Jurkat, Clone E6-1 (cell line): Measurements from ENCODE around the gene PRDM2.

Source experiments
- DNase-seq: peaks from one replicate; pipeline ENCODE4 v3.0.0-alpha.2; 2011; ENCODE audit warnings: low read depth, low spot score
- H3K4me3 ChIP-seq: 2 replicates; pipeline ENCODE4 v1.5.1; 2011; ENCODE audit warnings: mild to moderate bottlenecking, low read length, control low read depth, moderate library complexity

PRDM2 gene

DNA sequence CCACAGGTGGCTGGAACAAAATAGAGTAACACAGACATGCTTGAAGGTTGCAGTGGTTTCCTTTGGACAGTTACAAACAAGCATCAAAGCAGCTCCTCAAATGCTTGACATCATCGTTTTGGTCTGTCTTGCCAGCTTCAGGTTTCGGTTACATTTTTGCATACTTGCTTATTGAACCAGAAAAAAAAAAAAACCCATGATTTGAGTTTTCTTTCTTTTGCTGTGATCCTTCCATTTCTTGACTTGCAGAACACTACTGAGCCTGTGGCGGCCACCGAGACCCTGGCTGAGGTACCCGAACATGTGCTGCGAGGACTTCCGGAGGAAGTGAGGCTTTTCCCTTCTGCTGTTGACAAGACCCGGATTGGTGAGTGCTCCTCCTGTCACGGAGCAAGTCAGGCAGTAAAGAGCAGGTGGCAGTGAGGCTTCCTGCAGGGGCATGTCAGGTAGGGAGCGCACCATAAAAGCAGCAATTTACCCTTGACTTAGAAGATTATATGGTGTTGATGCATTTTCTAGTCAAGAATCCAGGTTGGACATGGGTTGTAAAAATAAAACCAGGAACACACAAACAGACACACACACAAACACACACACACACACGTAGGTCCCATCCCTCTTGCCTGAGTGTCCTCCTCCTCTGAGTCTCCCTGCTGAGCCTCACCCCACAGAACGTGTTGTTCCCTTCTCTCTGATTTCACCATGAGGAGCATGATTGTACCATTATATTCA is 30.9 kb downstream of the PRDM2 start:
- DNase-seq, result peak; percentile 90
- peak overlapping the region; percentile 37 for H3K4me3 ChIP-seq

DNA sequence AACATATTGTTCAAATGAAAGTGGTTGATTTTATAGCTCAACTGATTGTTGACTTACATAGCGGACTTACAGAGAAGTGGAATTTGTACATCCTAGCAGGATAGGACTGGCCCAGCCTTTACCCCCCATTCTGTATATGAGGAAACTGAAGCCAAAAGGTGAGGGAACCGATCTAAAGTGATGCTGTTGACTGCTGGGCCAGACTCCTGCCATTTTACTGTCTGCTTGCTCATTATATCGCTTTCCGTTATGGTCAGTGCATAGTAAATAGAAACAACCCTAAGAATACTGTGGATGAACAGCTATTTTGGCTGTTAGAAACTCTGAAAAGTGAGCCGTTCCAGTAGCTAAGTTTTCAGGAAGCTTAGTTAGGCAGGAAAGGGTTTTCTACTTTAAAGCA is 31.9 kb downstream of the PRDM2 start:
- no peak for DNase-seq
- H3K4me3 ChIP-seq, result no peak overlapping the region

DNA sequence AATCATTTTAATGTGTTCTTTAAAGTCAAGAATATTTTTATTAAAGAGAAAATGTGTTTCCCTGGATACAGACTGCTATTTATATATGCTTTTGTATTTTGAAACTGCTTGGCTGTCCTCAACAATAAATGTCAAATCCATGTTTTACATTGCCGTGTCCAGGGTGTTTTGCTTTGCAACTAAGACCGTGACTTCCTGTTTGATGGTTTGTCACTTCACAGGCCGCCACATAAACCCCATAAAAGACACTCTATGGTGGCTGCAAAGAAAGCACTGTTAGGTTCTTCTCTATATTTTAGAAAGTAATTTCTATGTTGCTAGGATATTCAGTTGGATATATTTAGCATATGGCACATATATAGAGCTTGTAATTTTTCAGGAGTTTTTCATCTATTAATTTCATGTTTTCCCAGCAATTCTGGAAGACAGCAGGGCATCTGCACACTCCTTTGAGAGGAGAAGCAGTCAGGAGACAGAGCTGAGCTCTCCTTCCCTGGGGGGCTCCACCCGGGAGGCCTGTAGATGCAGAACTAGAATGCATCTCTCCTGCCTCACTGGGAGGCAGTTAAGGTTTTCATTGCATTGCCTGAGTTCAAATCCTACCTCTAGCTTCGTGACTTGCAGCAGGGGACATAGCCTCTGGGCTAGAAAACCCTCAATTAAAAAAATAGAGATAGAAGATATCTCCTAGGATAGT is 33.1 kb downstream of the PRDM2 start:
- DNase-seq, result peak; percentile 70
- H3K4me3 ChIP-seq, result no peak overlapping the region

DNA sequence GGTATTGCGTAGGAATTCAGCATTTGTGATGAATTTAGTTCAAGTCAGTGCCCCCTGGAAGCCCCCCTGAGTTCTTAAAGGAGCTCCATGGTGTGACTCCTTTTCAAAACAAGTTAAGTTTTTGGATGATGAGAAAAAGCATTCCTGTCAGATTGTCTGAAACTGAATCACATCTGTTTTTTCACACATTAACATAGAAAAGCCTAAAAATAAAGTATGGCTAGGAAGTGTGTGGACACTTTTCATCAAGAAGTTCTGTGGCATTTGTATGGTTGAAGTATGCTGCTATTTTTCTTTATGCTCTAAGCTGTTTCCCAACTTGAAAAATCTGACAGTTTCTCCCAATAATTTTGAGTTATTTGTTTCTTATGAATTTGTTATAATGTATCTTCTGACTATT is 33.7 kb downstream of the PRDM2 start:
- H3K4me3 ChIP-seq, result no peak overlapping the region
- no peak for DNase-seq

DNA sequence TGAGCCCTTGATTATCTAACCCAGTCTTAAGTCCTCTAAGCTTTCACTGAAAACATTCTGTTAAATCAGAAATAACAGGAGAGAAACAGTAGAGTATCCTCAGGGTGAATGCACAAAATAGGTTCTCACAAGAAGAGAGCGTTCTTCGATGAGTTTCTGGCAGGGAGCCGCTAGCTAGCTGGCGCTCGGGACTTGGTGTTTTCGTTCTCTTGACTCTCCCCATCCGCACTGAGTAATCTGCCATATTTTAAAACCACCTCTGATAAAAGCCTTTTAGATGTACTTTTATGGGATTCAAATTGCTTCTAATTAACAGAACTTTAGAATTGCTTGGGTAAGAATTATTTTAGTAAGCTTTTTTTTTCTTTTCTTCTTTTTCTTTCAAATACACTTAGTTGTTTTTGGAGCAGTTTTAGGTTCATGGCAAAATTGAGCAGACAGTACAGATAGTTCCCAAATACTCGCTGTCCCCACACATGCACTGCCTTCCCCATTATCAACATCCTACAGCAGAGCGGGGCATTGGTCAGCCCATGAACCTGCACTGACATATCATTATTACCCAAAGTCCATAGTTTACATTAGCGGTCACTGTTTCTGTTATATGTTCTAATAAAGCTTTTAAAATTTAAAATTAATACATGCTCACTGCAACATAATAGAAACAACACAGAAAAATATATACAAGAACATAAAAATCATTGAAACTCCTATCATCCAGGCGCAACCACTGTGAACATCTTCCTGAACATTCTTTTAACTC is 35.4 kb downstream of the PRDM2 start:
- no peak for DNase-seq
- H3K4me3 ChIP-seq, result no peak overlapping the region

DNA sequence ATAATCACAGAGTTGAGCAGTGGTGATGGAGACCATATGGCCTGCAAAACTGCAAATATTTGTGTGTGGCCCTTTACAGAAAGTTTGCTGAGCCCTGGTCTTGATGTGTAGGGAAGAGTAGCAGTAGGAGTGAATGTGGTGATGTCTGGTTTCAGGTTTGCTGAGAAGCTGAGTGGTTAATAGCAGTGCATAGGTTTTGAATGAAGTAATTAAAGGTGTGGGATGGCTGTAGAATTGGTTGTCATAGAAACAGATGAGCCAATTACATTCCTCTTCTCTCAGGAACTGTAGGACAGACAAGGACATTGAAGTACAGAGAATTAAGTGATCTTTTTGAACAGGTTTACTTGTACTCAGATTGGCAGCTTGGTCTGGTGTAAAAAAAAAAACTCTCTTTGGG is 37.4 kb downstream of the PRDM2 start:
- DNase-seq, result no peak
- H3K4me3 ChIP-seq, result no peak overlapping the region

DNA sequence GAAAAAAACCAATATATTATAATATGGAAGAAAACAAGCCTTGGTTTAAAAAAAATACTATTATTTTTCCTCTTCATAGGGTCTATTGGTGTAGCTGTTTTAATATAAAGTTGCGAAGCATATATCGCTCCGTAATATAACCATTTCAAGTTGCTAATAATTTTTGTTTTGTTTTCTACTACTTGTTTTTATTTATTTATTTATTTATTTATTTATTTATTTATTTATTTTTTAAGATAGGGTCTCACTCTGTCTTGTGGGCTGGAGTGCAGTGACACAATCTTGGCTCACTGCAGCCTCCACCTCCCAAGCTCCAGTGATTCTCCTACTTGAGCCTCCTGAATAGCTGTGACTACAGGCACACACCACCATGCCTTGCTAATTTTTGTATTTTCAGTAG is 46.4 kb downstream of the PRDM2 start:
- no peak overlapping the region for H3K4me3 ChIP-seq
- DNase-seq, result no peak

DNA sequence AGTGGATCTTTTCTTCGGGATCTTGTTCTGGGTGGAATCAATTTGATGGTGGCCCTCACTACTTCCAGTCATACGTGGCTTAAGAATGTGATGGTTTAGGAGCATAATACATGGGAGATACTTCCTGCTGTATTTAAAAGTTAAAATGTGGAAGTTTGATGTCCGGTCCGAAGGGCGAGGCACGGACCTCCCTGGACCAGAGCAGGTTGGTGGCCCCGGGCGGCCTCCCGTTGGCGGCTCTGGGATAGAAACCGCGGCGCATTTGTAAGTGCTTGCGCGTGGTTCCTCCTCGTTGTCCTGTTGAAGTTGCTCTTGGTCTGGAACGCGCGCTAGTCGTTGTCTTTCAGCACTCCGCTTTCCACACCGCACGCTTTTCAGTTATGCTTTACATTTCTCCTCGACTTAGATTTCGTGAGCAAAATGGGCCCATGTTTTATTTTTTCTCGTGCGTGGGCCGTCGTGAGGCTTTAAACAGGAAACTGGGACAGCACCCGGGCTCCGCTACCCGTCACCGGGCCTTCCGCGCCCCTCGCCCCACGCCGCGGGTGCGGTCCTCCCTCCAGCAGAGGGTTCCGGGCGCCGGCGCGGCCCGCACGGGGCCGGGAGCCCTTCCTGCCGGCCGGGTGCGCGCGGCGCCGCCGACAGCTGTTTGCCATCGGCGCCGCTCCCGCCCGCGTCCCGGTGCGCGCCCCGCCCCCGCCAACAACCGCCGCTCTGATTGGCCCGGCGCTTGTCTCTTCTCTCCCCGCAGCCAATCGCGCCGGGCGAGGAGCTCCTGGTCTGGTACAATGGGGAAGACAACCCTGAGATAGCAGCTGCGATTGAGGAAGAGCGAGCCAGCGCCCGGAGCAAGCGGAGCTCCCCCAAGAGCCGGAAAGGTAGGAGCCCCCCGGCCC is 48.9 kb downstream of the PRDM2 start:
- DNase-seq, result peak; percentile 92
- peak overlapping the region; percentile 73 for H3K4me3 ChIP-seq

DNA sequence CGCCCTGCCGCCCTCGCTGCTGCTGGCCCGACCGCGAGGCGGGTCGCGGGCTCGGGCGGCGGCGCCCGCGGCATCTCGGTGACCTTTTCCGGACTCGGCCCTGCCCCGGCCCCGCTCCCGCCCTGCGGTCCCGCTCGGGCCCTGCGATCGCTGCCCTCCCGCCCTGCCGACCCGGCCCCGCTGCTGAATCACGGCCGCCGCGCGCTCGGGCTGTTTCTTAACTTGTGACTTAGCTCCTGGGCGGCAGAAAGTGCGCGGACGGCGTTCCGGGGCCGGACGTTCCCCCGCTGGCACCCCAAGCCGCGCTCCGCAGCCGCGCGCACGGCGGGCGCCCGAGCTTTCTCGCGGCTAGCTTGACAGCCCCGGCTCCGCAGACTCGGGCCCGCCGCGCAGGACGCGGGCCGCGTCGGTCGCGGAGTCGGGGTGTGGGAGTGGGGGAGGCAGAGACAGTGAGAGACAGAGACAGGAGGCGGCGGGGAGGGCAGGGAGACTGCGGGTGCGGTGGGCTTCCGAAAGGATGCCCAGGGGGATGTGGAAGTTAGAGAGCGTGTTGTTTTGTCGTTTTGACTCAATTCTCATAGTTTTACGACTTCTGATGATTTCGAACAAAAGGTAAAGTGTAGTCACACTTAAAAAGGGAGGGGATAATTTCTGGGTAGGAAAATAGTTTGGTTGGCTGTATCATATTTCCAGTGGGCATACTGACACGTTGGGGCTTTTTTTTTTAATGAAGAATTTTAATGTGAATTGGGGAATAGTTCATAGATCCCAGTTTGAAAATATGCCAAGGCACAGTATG is 49.8 kb downstream of the PRDM2 start:
- DNase-seq, result no peak
- peak overlapping the region; percentile 73 for H3K4me3 ChIP-seq

DNA sequence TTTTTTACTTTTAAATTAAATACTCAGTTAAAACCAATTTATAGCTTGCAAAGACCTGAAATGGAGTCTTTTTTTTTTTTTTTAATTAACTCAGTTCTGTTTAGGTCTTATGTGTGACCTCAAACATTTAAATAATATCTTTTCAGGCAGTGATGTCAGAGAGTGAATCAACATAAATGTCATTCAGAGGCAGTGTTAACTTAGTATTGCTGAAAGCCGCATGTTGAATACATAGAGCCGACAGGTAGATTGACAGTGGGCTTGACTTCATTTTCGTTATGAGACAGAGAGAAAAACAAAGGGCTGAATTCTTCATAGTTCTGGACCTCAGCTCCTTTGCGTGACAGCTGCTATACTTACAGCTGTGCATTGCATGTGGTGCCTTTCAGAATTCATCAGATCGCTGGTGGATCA is 51.5 kb downstream of the PRDM2 start:
- DNase-seq, result no peak
- H3K4me3 ChIP-seq, result no peak overlapping the region

DNA sequence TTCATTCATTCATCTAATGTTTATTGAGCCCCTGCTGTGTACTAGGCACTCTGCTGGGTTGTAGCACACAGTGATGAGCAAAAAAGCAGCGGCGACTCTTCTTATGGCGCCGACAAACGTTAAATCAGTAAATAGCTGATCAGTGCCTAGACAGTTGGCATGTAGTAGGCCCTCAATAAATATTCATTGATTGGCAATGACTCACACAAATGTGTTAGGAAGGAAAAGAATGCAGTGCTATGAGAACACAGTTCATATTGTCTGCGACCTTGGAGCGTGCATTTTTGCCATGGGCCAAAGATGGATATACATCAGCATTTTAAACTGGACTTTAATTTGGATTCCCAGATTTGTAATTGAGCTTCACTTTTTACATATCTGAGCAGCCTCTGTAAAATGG is 52.0 kb downstream of the PRDM2 start:
- DNase-seq, result no peak
- no peak overlapping the region for H3K4me3 ChIP-seq

DNA sequence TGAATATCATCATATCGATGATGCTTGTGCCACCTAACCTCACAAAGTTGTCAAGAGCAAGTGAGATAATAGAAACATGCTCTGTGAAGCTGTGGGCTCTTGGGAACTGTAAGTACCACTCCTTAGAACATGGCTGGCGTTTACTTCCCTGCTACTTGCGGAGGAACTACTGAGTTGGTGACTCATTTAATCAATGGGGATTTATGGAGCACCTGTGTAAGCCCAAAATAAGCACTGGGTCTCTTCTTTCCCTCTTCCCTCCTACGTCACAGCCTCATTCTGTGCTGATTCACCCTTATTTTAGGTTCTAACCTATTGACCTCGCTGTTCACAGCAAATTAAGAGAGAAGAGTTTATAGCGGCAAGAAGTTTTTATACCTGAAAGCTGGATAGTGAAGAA is 52.9 kb downstream of the PRDM2 start:
- no peak overlapping the region for H3K4me3 ChIP-seq
- DNase-seq, result no peak

DNA sequence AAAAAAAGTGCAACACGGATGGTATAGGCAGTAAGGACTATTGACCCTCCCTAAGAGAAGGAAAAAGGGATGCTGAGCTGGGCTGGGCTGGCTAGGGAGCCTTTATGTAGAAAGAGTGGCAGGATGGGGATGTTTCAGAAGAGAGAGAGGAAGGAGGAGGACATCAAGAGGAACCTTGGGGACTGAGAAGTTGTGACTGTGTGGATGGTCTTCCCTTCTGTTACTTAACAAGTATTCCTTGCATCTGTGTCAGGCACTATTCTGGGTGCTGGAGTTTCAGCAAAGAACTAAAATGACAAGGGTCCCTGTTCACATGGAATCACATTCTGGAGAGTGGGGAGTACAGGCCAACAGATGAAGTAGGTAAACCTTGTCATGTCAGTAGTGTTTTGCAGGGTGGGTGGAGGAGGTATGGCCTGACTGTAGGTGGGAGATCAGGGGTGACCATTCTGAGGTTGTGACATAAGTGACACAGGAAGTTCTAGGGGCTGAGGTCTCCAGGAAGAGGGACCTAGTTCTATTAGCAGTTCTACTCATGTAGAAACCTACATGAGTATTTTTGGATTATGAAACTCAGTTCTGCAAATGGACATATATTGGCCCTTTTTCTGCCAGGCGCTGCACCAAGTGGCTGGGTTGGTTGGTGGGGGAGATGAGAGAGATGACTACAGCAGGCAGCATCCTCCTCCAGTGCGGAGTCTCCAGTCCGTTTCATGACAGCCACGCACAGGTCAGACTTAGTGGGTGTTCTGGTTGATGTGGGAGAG is 53.8 kb downstream of the PRDM2 start:
- DNase-seq, result no peak
- H3K4me3 ChIP-seq, result no peak overlapping the region

DNA sequence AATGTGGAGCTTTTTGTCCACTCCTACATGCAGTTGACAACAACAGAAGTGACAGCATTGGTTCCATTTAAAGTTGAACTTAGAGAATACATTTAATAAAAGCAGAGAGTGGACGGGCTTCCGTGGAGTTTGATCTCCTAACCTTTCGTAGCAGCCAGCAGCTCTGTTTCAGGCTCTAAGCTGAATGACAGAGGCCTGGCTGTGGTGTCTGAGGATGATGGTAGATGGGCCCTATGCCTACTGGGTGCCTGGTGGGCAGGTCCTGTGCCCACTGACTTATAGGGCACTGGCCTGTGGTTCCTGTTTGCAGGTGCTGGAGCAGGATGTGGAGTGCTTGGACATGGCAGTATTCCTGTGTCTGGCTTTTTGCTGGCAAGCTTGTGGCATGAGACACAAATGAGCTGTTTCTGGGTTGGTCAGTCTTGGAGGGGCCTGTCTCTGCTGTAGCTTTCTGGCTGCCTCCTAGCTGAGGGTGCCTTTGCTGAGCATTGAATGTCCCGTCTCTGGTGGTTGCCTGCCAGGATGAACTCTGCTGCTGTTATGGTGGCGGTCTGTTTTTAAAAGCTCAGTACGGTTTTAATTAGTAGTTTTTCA is 54.6 kb downstream of the PRDM2 start:
- no peak for DNase-seq
- no peak overlapping the region for H3K4me3 ChIP-seq

DNA sequence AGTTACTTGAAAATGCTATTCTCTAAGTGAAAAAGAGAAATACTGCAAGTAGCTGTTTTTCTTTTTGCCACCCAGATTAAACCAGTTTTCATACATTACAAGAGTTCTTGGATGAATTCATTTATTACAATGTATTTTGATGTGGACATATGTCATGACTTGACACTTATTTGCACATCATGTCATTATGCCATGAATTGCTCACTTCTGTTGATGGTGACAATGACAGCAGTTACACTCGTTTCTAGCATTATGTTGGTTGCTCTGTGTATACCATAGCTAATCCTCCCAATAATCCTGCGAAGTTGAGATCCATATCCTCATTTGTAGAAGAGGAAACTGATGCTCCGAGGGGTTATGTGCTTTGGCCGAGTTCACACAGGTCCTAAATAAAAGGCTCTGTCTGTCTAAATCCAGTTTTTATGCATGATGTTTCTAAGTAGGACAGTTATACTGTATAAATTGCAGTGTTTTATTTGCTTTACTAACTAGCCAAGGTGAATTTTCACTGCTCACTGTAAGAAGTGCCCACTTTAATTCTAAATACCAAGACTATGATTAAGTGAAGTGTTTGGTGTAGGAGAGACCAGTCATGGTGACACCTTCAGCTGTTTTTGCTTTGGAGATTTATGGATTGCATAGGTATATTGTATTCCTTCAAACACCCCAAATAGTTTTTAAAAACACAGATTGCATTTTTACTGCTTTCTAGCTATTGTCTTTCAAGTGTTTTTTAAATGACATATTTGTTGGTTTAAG is 56.7 kb downstream of the PRDM2 start:
- no peak overlapping the region for H3K4me3 ChIP-seq
- no peak for DNase-seq

DNA sequence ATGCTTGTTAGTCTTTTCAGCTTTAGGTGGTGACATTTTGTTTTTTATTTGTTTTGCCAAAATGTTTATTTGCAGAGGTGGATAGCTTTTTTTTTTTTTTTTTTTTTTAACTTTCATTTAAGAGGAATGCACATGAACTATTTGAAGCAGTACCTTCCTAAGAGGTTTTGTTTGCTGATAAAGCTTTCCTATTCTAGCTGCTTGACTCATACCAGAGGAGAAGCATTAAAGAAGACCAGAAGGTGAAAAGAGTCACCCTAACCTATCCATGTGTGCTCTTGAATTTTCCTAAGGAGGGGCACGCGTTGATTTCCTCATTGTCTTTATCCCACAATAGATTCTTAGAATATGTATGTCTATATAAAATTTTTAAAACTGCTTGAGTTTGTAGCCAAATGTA is 57.7 kb downstream of the PRDM2 start:
- no peak for DNase-seq
- no peak overlapping the region for H3K4me3 ChIP-seq

DNA sequence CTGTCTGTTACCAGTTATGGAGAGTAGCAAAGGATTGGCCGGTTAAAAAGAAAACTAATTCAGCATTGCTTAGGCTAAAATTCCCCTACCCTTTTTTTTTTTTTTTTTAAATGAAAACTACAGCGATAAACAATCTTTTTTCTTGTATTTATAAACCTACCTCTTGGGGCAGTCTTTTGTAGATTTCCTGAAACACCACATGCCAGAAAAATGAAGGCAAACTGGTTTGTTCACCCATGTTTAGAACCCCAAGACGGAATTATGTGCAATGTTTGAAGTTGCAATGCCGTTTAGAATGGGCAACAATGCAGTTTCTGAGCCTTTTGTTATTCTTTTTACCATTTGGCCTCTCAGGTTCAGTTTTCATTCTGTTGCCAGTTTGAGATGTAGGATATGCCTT is 59.1 kb downstream of the PRDM2 start:
- no peak overlapping the region for H3K4me3 ChIP-seq
- no peak for DNase-seq
